K562 (cell line): ENCODE measurements around the gene SAPCD1. TPM values are rescaled to one million over a fixed set of nuclear protein-coding genes. Genes with fewer than 3 reads are reported as not detected.

Experiments used
- ARID4B ChIP-seq: sonication (generic); formaldehyde crosslinking; IDR thresholded peaks from 2 replicates; pipeline ENCODE4 v1.8.0; 2022; ENCODE audit warnings: mild to moderate bottlenecking, missing genetic modification reagents
- CAMTA2 ChIP-seq: fragments of 250-450 bp; sonication (Bioruptor Pico); conservative IDR thresholded peaks from 2 replicates; pipeline ENCODE4 v1.5.1; 2022
- DIDO1 ChIP-seq: fragments of 450-650 bp; IDR thresholded peaks from 2 replicates; pipeline ENCODE4 v1.6.1; 2016; ENCODE audit warnings: low read depth, missing biosample characterization, missing genetic modification characterization
- ERF ChIP-seq: fragments of 450-650 bp; formaldehyde crosslinking; IDR thresholded peaks from 2 replicates; pipeline ENCODE4 v1.4.0; 2020; ENCODE audit warnings: mild to moderate bottlenecking, mixed read lengths
- HBP1 ChIP-seq: fragments of 450-650 bp; formaldehyde crosslinking; IDR thresholded peaks from 2 replicates; pipeline ENCODE4 v1.4.0; 2022; ENCODE audit warnings: missing genetic modification characterization
- KLF16 ChIP-seq: IDR thresholded peaks from 2 replicates; pipeline ENCODE4 v1.6.1; 2016; ENCODE audit warnings: antibody characterized with exemption
- POLR2A ChIP-seq: fragments of 450-650 bp; conservative IDR thresholded peaks from 2 replicates; pipeline ENCODE4 v1.6.1; 2016
- TEAD1 ChIP-seq, 2 experiments: fragments of 450-650 bp in 1 of 2; sonication (generic) in 1 of 2; formaldehyde crosslinking; IDR thresholded peaks; 2 replicates each; pipeline versions ENCODE4 v1.4.0 to v1.8.0; 2020 to 2022; ENCODE audit warnings: mild to moderate bottlenecking in 2 of 2, missing genetic modification reagents in 1 of 2
- ZBTB11 ChIP-seq, 3 experiments: fragments of 200-800 bp in 1 of 3; fragments of 250-450 bp in 1 of 3; fragments of 450-650 bp in 1 of 3; sonication (Bioruptor Pico) in 1 of 3; sonication (Bioruptor generic) in 1 of 3; formaldehyde crosslinking in 1 of 3; IDR thresholded peaks; 2 replicates each; pipeline versions ENCODE4 v1.6.1 to v1.8.0; 2016 to 2022; ENCODE audit warnings: mild to moderate bottlenecking in 2 of 3, missing genetic modification characterization in 2 of 3, missing compliant biosample characterization in 1 of 3, moderate library complexity in 1 of 3
- ZC3H11A ChIP-seq: IDR thresholded peaks from 2 replicates; pipeline ENCODE4 v1.6.1; 2012; ENCODE audit warnings: low read depth, low read length, improper control_type of control experiment
- ZNF41 ChIP-seq: fragments of 250-450 bp; sonication (Bioruptor Pico); conservative IDR thresholded peaks from 2 replicates; pipeline ENCODE4 v1.4.0; 2020; ENCODE audit warnings: mild to moderate bottlenecking
- ZNF609 ChIP-seq: sonication (generic); formaldehyde crosslinking; IDR thresholded peaks from 2 replicates; pipeline ENCODE4 v1.8.1; 2023; ENCODE audit warnings: missing genetic modification reagents, mild to moderate bottlenecking, borderline replicate concordance
- polyA plus RNA-seq, 8 experiments: library from polyadenylated mRNA; depleted of rRNA in 4 of 8; stranded (reverse) in 5 of 8; unstranded in 3 of 8; fragments of >200 nt; fragmentation: Nextera tagmentation in 2 of 8; fragmentation: Illumina TruSeq in 1 of 8; extraction: Ambion mirVana in 2 of 8; extraction: Trizol in 1 of 8; gene quantifications; 2 replicates each; pipeline versions ENCODE4 v1.2.1 to v1.2.3, GENCODE V29; 2011 to 2014; ENCODE audit warnings: inconsistent platforms in 1 of 8, missing spikeins in 1 of 8
- total RNA-seq, 7 experiments: library from RNA; depleted of rRNA in 6 of 7; stranded (reverse); fragments of >200 nt in 6 of 7; fragmentation: Illumina TruSeq in 2 of 7; extraction: Trizol in 2 of 7; gene quantifications; 2 replicates each; pipeline versions ENCODE4 v1.2.1 to v1.2.3, GENCODE V29; 2011 to 2021; ENCODE audit warnings: low replicate concordance in 1 of 7

SAPCD1 gene
- total and polyA plus RNA-seq, 9 of the 15 experiments (the other 6 are each of a cell fraction or from before 2014, with no cell fraction given): 2.6 to 30.2 (median 7.4) TPM

GRCh38 chr6:31734821-31735406 lies 27.5 kb upstream of the SAPCD1 start (continued):
- no peak for TF ChIP-seq KLF16
- TF ChIP-seq DIDO1 (tag): 0 out of 2 replicates have a peak, but pooled peaks have one; percentile 16
- peak; percentile 98 for TF ChIP-seq HBP1 (CRISPR knock-in tag)
- no peak for TF ChIP-seq ZNF41 (CRISPR knock-in tag)
- peak; percentile 91; the same call in 1 of the 2 replicates for TF ChIP-seq ZNF609 (CRISPR knock-in tag)
- TF ChIP-seq ARID4B (CRISPR knock-in tag): peak; percentile 87
- TF ChIP-seq ZBTB11 (CRISPR knock-in tag; IDR thresholded peaks at IDR 0.05): peak in 1 of 3 experiments; percentile 14; a peak in 1 of 6 replicates
- TF ChIP-seq CAMTA2 (CRISPR knock-in tag): no peak
- TF ChIP-seq POLR2A: peak; percentile 88
- peak in 1 of 2 experiments; percentile 74; a peak in 2 of 4 replicates for TF ChIP-seq TEAD1 (CRISPR knock-in tag; IDR thresholded peaks at IDR 0.05)
- TF ChIP-seq ERF (CRISPR knock-in tag): 0 out of 2 replicates have a peak, but pooled peaks have one; percentile 10
- TF ChIP-seq ZC3H11A: 0 out of 2 replicates have a peak, but pooled peaks have one; percentile 13
